KG1 (cell line): ENCODE results near the gene ADCY5.

Experiments used
- DNase-seq: peaks from one replicate; lab custom pipeline; 2025; lab: John Stamatoyannopoulos, UW

ADCY5 gene

DNA sequence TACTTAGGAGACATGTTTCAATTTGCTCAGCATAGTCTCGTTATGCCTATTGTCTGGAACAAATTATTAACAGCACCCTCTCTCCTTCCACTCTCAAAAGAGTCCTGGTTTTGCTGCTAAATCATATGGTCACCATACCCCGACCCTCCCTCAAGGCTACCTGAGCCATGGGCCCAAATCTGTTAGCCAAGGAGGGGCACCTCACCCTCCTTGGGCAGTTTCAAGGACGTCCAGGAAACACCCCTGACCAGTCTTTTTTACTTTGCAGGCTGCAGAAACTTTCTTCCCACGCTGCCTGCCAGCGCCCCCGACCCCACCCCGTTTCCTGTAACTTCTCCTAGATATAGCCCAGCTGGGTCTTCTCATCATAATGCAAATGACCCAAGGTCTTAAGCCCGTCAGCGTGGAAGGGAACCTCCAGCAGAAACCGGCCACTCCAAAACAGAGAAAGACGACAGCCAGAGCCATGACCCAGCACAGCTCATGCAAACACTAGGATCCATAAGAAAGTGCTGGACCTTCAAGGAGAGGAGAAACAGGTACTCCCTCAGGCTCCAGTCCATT lies 62.3 kb downstream of the ADCY5 start:
- DNase-seq, result no peak

DNA sequence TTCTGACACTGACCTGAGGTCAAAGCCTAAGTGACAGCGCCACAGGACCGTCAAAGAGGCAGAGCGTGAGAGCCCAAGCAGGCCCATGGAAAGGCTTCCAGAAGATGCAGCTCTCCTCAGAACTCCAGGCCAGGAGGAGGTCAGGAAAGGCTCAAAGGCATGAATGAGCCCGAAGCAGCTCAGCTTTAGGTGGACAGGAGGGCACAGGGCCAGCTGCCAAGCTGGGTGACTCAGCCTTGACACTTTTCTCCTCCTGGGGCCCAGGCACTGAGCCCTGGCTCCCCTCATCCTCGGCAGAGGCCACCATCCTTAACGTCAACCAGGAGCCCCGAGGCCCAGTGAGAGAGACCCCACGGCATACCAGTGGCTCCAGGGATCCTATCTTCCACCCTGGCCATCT lies 62.9 kb downstream of the ADCY5 start:
- DNase-seq, result no peak

DNA sequence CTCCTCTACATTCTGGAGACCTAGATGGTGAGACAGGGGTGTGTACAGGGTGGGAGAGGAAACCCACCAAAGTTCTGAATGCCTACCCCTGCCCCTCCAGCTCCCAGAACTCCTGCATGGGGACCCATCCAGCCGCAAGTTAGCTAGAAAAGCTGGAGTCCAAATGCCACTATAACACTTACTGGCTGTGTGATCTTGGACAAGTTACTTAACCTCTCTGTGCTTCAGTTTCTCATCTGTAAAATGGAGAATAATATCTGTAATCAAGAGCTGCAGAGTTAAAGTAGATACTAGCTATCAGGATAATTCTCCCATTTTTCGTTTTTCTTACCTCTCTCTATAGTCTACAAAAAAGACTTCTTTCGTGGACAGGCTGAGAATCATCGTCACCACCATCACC lies 63.4 kb downstream of the ADCY5 start:
- no peak for DNase-seq

DNA sequence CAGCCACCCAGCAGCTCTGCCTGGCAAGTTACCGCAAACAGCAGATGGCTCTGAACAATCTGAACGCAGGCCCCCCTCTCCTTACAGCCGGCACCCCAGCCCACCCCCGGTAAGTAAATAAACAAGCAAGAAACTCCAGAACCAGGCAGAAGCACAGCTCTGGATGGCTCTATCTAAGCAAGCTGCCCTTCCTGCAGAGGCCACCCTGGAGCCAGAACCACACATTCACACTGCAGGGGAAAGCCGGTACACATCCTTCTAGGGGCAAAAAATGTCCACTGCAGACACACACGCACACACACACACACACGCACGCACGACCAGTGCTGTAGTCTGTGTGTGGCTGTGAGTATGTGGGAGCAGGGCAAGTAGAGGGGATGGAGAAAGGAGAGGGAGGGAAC lies 63.9 kb downstream of the ADCY5 start:
- no peak for DNase-seq

DNA sequence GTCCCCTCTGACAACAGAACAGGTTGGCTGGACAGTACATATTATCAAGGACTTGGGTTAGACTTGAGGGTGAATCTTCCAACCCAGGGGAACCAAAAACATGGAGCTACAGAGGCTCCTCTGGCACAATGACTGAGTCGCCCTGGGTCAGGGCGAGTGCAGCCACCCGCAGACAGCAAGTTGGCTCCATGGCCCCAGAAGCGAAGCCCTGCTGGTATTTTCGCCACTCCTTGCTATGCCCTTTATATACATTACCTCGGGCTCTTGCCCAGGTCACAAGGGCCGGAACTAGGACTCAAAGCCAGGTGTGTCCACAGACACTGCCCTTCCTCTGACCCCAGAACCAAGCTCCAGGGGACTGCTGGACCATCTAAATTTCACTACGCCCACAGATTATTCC lies 64.6 kb downstream of the ADCY5 start:
- no peak for DNase-seq

DNA sequence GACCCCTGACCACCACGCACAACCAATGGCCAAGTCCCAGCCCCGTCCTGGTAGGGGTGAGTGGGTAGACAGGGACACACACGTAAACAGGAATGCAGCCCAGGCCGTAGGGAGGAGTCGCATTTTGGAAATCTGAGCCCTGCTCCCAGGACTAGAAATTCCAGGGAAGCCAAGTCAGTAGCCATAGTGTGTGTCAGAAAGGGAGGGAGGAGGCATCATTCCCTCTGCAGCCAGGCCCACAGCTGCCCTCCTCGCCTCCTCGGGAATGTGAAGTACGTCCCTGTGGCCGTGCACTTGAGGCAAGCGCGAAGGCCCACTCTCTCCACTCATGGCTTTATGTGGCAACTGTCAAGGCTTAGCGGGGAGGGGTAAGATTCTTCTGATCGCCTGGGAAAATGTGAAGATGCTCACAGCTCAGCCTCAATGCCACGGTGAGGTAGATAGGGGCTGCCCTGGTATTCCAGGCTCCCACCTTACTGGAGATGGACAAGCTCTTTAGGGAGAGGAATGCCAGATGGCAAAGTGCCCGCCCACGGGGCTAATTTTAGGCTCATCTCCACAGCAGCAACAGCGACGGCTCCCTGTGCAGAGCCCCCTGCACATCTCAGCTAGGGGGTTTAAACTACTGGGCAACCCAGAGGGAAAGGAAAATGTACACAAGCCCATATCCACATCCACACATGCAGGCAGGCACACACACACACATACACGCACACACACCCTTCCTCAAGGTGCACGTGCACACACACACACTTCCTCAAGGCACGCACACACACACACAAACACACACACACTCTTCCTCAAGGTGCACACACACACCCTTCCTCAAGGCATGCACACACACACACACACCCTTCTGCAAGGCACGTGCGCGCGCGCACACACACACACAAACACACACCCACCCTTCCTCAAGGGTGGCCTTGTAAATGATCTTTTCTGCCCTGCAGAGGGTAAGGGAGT lies 65.5 kb downstream of the ADCY5 start:
- DNase-seq, result no peak

DNA sequence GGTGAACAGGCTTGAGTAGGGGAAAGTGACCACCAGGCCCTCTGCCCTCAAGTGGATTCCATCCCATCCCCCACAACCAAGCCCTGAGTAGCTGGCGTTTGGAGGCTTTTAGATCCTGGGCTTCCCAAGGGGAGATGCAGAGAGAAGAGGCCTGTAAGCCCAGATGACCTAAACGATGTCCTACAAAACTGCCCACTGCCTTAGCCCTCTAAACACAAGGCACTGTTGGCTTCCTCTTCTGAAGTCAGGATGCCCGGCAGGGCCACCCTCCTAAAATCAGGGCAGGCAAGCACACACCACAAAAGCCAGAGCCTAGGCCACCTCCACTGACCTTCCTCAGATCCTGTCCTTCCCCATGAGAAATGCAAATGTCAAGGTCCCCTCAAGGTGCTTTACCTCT lies 68.6 kb downstream of the ADCY5 start:
- no peak for DNase-seq

DNA sequence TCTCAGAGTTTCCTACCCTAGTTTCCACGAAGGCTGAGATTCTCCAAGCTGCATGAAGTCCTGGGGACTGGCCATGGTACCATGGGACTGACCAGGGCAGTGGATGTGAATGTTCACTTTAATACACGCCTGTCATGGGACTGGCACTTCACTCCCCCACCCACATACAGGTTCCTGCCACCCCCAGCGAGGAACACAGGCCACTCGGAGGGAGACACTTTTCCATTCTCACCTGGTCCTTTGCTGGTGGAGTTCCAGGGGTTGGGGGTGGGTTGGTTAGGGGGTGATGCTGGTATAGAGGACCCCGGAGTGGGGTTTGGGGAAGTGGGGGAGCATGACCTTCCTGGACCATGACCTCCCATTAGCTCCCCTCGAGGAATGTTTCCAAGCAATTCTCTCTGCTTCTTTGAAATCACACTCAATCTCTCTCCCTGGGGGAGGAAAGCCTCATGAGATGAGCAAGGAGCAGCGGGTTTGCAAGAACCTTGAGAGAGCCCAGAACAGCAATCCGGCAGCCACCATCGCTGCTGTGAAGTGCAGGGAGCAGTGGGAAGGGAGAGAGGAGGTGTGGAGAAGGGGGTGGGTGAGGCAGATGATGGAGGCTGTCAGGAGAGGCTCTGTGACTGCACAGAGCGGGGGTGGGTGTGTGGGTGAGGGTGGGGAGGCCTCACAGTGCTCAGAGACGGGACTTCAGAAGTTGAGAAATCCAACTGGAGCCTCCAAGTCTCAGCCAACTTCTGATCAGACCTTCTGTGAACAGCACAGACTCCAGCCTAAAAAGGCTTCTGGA lies 69.7 kb downstream of the ADCY5 start:
- DNase-seq, result no peak

DNA sequence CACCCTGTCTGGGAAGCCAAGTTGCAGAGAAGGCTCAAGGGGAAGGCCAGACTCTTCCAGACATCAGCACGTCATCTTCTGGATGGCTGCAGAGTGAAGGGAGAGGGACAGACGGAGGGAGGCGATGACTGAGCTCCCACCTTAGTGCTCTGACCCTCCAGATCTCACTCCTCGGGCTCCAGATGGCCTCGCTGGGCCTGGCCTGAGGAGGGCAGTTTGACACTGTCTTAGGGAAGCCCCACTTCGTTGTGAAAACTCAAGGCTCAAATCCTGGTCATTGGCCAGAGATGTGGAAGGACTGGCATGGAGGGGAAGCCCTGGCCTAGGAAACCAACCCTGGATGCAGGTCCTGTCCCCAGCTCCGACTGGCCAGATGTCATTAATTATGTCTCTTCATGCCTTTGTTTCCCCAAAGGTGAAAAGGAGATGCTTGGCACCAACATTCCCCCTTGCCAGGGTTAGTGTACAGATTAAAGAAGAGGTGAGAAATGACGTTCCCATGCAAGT lies 70.4 kb downstream of the ADCY5 start:
- DNase-seq, result no peak

DNA sequence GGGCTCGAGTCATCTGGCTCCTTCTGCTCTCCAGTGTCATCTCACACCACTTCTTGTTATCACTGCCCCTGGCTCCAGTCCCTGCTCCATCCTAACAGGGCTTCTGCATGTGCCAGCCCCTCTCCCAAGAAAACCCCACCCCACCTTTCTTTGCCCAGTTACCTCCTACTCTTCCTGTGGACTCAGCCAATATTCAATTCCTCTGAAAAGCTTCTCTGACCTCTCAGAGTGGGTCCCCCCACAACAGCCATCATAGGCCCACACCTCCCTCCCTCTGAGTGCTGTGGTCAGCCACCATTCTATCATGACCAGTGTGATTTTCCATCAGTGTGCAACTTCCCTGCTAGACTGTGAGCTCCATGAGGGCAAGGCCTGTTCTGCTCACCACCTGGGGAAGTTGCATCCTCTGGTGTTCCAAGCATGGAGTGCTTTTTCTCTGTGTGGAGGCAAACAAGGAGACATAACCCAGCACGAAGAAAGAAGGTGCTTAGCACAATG lies 71.6 kb downstream of the ADCY5 start:
- DNase-seq, result no peak

DNA sequence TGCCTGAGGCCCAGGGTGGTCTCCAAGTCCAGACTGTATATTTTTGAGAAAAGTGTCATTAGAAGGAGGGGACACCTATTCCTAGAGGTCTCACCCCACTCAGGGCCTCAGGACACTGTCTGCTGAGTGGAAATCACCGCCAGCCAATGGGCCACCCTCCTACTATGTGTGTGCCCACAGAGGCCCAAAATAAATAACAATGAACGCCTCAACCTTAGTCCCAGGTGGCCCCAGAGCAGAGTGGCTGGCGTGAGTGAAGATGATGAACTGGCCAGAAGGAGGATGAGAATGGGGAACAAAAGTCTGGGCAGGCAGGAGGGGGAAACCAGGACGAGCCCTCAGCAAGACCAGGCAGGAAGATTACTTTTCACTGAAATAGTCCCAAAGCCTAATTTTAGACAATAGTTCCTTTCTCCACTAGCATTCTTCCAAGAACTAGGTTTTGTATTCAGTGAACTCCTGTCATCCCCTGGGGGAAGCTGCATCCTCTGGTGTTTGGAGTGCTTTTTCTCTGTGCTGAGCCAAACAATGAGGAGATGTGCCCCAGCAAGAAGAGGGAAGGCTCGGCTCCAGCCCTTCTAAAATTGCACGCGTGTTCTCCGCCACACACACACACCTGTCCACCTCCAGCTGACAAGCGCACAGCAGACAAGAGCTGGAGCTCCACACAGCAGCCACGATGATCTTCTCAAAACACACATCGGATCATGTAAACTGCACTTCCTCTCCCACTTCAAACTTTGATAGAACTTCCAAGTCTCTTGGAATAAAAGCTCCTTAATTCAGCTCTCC lies 72.2 kb downstream of the ADCY5 start:
- DNase-seq, result no peak

DNA sequence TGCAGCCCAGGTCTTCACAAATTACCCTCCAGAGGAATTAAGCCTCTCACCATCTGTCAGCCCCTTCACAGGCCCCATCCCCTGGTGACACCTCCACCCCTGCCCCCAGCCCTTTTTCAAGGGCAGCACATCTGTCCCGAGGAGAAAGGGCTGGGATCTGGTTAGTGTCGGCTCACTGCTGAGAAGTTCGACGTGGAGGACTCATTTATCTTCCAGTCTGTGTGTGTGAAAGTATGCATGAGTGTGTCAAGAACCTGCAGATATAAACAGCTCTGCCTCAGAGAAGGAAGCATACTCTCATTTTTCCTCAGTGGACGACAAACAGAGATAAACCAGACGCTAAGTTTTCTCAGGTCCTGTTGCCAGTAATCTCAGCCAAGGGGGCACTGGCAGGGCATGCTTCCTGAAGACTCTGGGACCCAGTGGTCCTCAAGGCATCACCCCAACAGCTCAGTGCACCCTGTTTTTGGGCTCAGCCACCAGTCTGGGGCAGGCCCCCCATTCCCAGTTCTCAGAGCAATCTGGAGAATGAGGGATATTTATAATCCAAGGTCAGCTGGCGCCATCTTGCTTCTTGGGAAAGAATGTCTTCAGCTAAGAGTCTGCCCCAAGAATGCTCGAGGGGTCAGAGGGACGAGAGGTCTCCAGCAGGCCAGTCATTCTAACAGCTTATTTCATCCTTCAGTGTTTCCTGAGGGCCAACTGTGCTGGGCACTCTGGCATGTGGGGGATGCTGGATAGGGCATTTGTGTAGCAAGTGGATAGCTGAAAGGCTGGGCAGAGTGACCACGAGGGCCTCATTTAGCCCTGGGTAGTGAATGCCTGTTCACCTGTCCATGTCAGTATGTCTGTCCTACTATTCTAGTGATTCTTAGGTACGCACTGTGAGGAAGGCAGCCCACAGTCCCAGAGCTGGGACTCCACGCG lies 73.6 kb downstream of the ADCY5 start:
- DNase-seq, result no peak

DNA sequence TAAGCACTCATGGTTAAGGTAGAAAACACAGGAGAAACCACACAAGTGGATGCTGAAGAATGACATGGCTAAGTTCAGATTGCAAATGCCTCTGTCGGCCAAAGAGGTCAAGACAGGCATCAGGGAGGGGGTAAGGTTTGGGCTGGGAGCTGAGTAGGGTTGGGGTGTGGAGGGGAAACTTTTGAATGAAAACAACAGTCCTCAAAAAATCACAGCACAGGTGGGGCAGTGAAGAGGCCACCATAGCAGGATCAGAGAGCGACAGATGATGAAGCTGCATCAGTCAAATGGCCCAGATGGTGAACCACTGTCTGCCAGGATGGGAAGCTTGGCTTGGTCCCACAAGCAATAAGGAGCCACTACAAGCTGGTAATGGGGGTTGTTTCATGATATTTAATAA lies 74.9 kb downstream of the ADCY5 start:
- DNase-seq, result no peak

DNA sequence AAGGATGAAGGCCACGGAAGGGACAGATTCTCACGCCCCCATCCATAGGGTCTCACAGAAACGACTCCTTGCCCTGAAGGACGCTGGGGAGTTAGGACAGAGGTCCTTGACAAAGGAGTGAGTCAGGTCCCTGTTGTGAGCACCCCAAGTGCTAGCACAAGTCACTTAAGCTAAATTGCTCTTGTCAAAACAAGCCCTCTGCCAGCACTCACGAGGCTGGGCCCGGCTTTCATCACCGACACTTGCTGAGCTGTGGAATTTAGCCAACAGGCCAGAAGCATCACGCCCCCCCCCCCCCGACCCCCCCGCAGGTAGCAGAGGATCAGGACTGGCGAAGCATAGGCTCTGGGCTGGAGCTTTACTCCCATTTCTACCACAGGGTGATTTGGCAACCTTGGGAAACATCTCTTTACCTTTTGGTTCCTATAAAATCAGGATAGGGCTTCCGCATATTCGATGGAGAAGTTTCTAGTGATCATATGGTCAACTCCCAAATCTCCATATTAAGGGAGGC lies 75.4 kb downstream of the ADCY5 start:
- DNase-seq, result no peak

DNA sequence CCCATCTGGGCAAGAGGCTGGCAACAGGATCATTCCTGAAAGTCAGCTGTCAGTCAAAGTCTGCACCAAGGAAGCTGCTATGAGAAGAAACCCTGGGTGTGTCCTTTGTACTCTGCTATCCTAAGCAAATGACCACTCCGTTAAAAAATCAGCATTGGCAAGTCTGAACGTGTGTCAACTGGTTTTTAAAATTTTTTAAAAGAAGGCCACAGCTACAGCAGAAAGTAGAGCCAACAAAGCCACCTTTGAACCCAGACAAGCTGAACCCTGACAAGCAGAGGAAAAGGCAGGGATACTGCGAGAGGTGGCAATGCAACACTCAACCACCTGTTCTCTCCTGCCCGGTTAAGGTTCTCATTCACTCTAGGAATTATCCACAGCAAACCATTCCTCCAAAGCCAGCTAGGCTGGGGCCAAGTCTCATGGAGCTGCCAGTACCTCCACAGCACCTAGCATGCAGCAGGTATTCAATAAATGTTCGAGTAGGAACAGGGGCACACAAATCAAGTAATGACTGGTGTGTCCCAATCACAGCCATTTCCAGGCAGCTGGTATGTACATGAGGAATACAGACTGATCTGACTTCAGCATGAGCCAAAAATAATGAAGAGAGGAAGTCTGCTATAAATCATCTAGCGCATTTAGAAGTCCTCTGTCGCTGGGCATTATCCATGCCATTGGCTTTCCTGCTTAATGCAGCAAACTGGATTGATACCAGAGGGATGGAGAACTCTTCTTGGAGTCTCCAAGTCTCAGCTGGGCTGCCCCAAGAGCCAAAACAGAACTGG lies 76.0 kb downstream of the ADCY5 start:
- DNase-seq, result no peak

DNA sequence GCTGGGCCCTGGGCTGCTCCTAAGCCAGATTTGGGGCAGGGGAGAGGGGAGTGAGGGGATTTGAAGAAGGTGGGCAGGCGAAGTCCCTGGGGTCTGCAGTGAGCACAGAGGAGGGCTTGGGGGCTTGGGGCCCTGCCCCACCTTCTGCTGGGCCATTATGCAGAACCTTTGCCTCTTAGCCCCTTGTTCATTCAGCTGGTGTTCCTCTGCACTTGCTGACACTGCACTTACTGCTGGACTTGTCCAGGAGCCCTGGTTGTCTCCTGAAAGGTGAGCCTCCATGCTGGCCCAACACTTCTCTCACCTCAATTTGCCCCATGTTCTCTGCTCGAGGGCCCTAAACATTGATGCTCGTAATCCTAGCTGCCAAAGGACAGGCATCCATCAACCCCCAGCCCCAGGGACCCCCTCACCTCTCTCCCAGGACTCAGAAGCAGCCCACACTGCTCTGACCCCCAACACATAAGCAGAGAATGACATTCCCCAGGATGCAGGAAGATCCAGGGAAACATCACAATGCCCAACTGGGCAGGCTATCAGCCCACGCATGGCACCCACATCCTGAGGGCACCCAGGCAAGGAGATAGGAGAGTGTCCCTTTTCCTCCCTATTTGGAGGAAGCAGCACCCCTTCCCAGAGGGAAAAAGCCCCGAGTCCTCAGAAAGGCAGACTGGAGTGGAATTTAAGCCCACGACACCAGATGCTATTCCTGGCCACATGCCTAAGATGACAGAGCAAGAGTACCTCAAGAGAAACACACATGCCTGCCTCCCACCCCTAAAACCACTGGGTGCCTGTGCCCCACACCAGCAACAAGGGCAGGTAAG lies 76.8 kb downstream of the ADCY5 start:
- no peak for DNase-seq

DNA sequence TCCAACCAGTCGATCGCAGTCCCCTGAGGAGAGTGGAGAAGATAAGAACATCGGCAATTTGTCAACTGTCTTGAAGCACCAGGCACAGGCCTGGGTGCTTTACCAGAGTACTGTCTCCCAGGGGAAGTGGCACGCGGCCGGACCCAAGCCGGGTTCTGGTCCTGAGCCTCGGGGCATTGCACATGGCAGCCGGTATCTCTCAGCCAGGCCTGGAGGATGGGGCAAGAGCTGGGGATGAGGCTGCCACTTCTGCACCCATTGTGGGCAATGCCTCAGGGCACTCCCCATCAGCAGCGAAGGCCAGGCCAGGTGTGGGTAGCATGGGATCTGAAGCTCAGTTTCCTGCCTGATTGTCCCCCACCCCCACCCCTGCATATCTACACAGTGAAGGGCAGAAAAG lies 77.5 kb downstream of the ADCY5 start:
- DNase-seq, result no peak

DNA sequence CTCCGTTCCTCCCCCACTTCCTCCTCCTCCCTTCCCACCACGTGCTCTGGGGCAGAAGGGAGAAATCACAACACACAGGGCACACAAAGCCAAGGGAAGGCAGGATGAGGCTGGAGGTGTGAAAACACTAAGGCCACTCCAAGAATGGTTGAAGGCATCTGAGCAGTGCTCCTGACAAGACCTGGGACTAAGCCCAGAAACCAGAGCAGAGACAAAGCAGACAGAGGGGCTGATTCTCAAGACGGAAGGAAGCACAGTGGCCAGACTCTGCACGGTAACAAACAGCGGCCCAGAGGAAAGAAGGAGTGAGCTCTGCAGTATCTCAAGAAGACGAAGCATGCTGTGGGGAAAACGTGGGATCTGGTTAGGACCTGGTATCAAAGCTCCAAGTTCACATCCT lies 78.1 kb downstream of the ADCY5 start:
- no peak for DNase-seq

DNA sequence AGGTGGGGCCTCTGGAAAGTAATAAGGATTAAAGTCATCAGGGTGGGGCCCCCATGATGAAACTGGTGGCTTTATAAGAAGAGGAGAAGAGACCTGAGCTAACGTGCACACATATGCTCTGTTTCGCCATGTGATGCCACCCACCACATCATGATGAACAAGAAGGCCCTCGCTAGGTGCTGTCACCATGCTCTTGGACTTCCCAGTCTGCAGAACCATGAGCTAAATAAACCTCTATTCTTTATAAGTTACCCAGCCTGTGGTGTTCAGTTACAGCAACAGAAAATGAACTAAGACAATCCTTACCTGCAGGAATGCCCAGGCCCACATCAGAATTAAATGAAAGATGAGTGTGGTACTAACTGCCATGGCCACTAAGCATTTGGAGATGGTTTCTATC lies 79.8 kb downstream of the ADCY5 start:
- DNase-seq, result no peak
